Stomach (tissue), 4 donors: Measurements from ENCODE around the gene UTS2B.

ENCODE experiments used
- CTCF ChIP-seq, 7 experiments: fragments of 450-650 bp in 4 of 7; fragments of 200-600 bp in 3 of 7; sonication (generic) in 3 of 7; IDR thresholded peaks; one replicate each; pipeline ENCODE4 v1.5.1; 2016 to 2019; ENCODE audit warnings: antibody characterized with exemption in 7 of 7, control low read depth in 2 of 7, mild to moderate bottlenecking in 1 of 7
- EP300 ChIP-seq: sonication (generic); formaldehyde crosslinking; IDR thresholded peaks from one replicate; pipeline ENCODE4 v1.6.1; 2017; ENCODE audit warnings: antibody characterized with exemption
- POLR2AphosphoS5 ChIP-seq, 3 donors: sonication (generic); formaldehyde crosslinking; IDR thresholded peaks; one replicate each; pipeline ENCODE4 v1.6.1; 2016; ENCODE audit warnings: antibody characterized with exemption in 3 of 3

- TF ChIP-seq CTCF (IDR thresholded peaks at IDR 0.05): no peak
- TF ChIP-seq EP300: no peak
- no peak for TF ChIP-seq POLR2AphosphoS5 (IDR thresholded peaks at IDR 0.05)
These were observed 2.8 kb downstream of the UTS2B start for GRCh38 chr3:191327526-191327925.
